A673 (cell line): ENCODE data around the gene B4GALT3.

ENCODE experiments used
- CTCF ChIP-seq: fragments of 300-800, 200-600 bp; sonication (generic); conservative IDR thresholded peaks from 2 replicates; pipeline ENCODE4 v1.5.1; 2017; ENCODE audit warnings: low read depth, mild to moderate bottlenecking, antibody characterized with exemption, low read length, moderate library complexity, mixed read lengths
- EZH2 ChIP-seq: fragments of 200-600 bp; sonication (generic); IDR thresholded peaks from 2 replicates; pipeline ENCODE4 v1.6.1; 2017; ENCODE audit warnings: borderline replicate concordance, low read depth, mild to moderate bottlenecking, mixed read lengths, antibody characterized with exemption, low read length; ENCODE audit not compliant: poor library complexity, severe bottlenecking

- no peak for TF ChIP-seq CTCF
- no peak for TF ChIP-seq EZH2
Measured at GRCh38 chr1:161175771-161176453, 1.4 kb downstream of the B4GALT3 start.
